Activated CD8-positive, alpha-beta memory T cell treated with anti-CD3 and anti-CD28 coated beads for 36 hours (primary cell): ENCODE measurements around the gene ZNF354B. TPM values are rescaled to one million over a fixed set of nuclear protein-coding genes. Genes with fewer than 3 reads are reported as not detected.
"Not testable (repeated sequence)": the region's sequence is repeated elsewhere in the genome, so short reads cannot be mapped to it uniquely, and the experiment has no call there.

Experiments
- CTCF ChIA-PET: fragments of 350-600 bp; sonication (Branson Sonifier 250); formaldehyde crosslinking; loops from one replicate; lab custom pipeline; 2021; ENCODE audit warnings: antibody characterized with exemption; lab: Charles Lee
- POLR2A ChIA-PET: fragments of 350-600 bp; sonication (Branson Sonifier 250); formaldehyde crosslinking; loops from one replicate; lab custom pipeline; 2021; ENCODE audit warnings: antibody characterized with exemption; lab: Charles Lee
- total RNA-seq, 2 experiments: library from RNA; stranded (reverse); gene quantifications; one replicate each; pipeline ENCODE4 v1.2.3, GENCODE V29; 2021

Gene ZNF354B
- total RNA-seq: 10 to 100 TPM in 1 of 2 experiments, 1 to 10 TPM in 1; 10.0 to 11.3 TPM

DNA sequence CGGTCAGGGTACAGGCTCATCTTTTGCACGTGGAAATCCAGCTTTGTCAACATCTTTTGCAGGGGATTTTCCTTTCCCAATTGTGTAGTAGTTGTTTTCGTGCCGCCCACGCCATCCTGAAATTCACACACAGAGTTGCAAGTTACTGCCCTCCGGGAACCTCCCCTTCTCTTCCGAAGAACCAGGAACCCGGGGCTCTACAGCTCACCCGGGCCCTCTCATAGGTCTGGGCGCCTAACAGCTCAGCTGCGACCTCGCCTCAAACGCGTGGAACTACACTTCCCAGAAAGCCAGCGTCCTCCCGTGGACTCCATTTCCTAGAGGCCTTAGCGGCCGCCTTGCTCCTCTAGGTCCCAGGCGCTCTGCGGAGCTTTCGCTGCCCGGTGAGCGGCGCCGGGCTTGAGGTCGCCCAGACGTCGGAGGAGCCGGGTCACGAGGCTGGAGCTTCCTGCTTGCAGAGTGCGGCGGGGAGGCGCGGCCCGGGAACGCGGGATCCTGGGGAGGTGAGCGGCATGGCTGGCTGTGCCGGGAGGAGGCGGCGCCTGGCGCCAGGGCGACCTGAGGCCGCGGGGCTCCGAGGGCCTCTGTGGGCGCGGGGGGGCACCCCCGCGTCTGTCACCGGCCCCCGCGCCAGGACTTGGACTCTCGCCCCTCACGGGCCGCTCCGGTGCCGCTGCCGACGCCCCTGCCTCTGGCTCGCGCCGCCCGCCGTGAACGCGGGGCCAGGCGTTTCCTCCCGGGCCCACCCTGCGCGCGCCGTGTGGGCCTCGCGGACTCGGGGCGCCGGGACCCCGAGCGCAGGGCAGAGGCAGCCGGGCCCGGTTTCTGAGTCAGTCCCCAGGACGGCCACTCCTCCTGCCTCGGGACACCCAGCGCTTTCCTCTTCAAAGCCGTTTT lies at the start of gene ZNF354B:
Gene ZNF354B (plus strand): TSS at position 329 of the 897 bp plus-strand sequence. CDS start 1,095 bp downstream, outside the sequence.
- CTCF ChIA-PET: interaction anchor here (0.6 kb wide), 1 partner anchor 14 kb away, joined by 3 read pairs; no protein-coding TSS in a partner anchor
- POLR2A ChIA-PET: interaction anchor here (0.7 to 1.0 kb wide), 5 partner anchors 129 to 234 kb away, joined by 3 to 6 read pairs (median 3); partner anchors contain the start of genes CLK4, ZNF354A and ZNF354C

DNA sequence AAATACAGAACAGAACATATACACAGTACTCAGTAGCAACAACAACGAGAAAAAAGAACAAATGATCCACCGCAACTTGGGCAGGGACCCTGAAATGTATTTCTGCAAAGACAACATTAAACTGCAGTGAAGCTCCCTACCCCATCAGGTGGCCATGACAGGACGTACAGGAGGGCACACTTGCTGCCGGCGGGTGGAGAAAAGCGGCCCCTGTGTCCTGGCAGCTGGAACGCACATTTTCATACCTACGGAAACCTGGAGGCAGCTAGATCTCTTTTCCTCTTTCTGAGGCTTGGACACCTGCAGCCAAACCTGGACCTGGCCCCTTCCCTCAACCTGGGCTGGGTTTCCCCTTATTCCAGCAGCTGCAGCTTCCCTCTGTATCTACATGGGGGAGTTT lies 42.2 kb upstream of the ZNF354B start:
- ChIA-PET POLR2A (no interaction called here), CTCF (no interaction called here)

DNA sequence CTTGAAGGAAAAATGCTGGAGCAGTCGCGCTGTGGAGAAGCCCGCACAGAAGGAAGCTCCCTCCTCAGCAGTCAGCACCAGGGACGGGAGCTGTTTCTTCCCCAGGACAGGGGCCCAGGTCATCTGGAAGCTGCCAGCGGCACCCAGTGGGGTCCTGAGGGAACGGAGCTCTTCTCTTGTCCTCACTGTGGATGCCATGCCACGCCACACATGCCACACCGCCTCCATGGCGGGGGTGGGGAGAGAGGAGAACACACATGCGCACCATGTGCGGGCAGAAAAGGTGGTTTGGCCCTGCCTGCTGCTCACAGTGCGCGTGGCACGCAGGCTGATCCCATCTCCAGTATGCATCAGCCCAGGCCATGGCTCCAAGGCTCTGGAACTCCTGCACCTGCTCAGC lies 41.7 kb upstream of the ZNF354B start:
- ChIA-PET CTCF (no interaction called here), POLR2A (no interaction called here)

DNA sequence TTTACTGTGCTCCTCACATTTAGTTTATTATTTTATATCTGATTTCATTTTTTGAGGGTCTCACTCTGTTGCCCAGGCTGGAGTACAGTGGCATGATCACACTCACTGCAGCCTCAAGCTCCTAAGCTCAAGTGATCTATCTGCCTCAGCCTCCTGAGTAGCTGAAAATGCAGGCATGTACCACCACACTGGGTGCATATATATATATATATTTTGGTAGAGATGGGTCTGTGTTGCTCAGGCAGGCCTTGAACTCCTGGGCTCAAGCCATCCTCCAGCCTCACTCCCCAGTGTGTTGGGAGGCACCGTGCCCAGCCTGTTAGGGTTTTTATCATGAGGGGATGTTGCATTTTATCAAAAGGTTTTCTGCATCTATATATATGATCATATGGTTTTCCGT lies 39.8 kb upstream of the ZNF354B start:
- ChIA-PET POLR2A (no interaction called here), CTCF (no interaction called here)

DNA sequence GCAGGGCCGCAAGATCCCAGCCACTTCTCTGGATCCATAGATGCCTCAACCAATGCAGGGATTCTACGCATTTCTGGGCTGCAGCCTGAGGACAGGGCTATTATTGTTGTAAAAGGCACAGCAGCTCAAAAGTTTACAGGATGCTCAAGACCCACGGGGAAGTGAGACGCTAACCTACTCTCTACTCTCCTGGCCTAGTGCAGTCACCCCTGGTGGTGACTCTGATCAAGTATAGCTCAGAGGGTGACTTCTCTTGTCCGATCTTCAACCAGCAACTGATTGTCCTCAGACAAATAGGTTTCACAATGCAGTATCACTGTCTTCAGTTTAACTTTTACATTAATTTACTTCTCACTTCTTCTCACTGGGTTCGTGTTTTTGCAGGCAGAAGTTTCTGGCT lies 34.3 kb upstream of the ZNF354B start:
- ChIA-PET CTCF (no interaction called here), POLR2A (no interaction called here)

DNA sequence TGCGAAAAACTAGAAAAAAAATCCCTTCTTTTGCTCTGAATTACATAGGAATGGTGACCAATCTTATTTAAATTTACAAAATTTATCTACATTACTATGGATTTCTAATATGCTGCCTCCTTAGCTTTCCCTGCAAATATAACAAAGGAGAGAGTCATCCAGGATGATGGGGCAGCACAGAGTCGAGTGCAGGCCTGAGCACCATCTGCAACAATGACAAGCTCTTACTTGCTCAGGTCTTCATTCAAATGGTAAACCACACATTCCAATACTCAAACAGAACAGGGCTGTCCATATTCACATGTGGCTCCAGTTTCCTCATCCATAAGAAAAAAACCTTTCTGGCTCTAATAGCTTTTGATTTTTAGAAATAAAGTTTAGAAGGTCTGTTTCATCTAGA lies 33.5 kb upstream of the ZNF354B start:
- ChIA-PET CTCF (interaction anchor here (0.6 kb wide), 1 partner anchor 1297 kb away, joined by 3 read pairs; no protein-coding TSS in a partner anchor), POLR2A (no interaction called here)

DNA sequence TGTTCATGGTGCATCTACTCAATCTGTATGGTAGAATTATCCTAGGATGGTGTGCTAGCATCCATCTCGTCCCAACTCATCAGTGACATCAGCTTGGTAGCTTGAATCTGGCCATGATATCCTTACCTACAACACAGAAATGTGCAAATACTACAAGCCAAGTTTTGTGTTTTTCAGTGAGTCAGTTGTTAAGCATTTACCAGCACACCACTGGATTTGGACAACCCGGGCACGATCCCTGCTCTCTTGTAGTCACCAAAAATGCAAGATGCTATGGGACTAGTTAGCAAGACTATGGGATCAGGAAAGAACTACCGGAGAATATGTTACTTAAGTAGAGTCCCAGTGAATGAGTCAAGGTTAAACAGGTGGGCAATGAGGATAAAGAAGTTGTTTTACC lies 32.1 kb upstream of the ZNF354B start:
- ChIA-PET CTCF (no interaction called here), POLR2A (no interaction called here)

DNA sequence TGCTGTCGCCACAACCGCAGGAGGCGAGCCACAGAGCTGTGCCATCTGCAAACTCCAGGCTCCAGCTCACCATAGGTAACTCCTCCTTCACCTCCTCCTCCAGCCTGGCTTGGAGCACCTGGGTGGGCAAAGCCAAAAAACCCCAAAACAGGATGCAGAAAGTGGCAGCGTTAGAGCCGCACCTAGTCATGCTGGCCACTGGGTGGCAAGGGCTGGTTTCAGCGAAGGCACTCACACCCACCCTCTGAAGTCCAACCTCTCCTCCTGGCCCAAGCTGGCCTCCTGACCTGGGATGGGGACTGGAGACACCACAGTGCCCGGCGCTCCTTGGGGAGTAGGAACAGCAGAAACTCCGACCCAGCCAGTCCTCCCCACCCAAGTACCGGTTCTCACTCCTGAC lies 28.7 kb upstream of the ZNF354B start:
- ChIA-PET POLR2A (no interaction called here), CTCF (no interaction called here)

DNA sequence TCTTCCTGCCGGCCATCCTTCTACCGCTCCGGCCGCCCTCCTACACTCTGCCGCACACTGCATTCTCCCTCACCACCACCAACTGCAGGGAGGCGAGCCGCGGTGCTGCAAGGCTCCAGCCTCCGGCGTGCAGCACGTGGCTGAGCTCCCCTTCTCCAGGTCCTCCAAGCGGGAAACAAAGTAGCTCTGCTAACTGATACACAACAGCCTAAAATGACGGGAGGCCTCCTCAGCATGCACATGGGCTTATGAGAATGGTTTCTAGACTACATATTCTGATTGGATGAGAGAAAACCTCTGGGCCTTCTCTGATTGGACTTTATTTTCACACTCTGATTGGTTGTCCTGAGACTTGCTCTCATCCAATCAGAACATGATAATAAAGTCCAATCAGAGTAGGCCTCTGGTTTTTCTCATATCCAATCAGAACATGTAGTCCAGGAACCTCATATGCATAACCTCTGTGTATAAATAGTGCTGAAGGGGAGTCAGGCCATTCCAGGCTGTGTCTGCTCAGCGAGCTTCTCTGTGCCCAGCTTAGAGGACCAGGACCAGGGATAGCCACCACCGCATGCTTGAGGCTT lies 27.0 kb upstream of the ZNF354B start:
- ChIA-PET CTCF (no interaction called here), POLR2A (no interaction called here)

DNA sequence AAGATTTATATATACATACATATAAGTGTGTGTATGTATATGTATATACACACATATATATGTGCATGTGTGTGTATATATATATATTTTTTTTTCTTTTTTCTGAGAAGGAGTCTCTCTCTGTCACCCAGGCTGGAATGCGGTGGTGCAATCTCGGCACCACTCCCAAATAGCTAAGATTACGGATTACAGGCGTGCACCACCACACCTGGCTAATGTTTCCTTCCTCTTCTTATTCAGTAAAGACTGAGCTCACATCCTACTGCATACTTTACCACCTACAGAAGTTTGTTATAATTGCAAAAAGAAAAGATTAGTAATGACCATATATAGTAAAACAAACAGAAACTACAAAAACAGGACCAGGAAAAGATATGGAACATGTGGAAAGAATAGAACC lies 23.1 kb upstream of the ZNF354B start:
- ChIA-PET CTCF (no interaction called here), POLR2A (no interaction called here)

DNA sequence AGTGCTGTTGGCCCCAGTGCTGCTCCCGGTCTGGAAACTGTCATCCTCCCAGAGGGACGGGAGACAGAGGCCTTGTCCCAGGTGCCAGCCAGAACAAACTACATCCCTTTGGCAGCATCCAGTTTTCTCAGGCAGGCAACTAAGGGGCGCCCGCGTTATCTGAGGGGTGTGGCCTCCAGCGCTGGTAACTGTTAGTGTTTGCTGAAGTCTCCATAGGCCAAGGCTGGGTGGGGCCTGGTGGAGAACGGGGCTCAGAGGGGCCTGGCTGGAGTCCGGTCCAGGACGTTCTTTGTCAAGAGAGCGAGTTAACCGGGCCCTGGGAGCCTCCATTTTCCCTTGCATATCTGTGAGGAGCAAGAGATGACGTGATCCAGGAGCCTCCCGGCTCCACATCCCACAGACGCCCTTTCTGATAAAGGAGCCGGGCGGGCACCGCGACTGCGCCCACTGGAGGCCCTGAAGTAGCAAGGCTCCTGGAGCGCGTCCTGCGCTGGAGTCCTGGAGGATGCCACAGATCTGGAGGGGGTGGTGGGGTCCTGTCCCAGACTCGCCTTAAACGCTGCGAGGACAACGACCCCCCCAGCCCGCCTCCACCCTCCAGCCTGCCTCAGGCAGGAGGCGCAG lies 20.9 kb upstream of the ZNF354B start:
- CTCF ChIA-PET, POLR2A ChIA-PET: not testable (repeated sequence)

DNA sequence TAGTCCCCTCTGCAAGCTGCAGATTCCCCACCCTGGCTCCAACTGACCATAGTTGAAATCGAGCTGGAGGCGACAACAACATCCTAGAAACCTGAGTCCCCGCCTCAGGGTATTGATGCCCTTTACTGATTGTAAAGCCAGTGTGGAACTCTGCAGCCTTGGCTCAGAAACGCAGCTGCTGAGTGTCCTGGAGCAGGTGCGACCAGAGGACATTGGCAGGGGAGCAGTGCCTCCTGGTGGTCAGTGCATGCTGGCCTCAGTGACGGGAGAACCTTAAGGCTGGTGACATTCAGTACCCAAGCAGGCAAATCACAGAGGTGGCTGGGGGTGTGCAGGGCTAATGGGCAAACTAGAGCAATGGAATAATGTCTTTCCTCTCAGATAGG lies 20.4 kb upstream of the ZNF354B start:
- POLR2A ChIA-PET: no interaction called here
- CTCF ChIA-PET: no interaction called here

DNA sequence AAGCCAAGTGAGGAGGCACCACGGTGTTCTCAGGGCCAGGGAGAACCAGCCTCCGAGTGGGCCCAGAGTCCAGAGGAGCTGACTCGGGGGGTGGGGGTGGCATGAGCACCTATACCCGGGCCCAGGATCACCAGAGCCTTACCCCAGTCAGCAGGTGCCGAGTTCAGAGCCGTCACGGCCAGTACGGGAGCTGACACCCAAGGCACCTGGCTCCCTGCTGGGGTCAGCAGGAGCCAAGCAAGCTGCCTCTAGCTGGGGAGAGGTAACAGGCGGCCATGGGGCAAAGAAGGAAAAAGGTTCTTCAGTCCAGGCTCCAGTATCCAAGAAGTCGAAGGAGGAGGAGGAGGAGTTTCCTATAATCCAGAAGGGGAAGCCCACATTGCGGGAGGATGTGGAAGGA lies 19.4 kb upstream of the ZNF354B start:
- POLR2A ChIA-PET, CTCF ChIA-PET: not testable (repeated sequence)

DNA sequence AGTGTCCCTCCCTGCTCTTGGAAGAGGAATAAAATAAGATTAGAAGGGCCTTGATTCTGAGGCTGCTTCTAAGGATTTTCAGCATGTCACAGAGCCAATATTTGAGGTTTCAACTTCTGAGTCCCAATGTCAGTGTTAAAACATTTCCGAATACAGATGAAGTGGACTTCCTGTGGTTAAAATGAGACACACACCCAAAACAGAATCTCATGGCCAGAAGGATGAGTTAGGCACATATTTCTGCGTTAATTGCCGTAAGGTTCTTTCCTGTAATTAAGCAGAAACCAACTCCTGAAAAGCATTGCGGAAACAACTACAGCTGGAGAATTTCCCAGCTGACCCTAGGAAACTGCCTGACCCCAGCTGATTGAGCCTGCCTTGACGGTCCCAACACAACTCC lies 10.4 kb upstream of the ZNF354B start:
- POLR2A ChIA-PET: no interaction called here
- CTCF ChIA-PET: no interaction called here

DNA sequence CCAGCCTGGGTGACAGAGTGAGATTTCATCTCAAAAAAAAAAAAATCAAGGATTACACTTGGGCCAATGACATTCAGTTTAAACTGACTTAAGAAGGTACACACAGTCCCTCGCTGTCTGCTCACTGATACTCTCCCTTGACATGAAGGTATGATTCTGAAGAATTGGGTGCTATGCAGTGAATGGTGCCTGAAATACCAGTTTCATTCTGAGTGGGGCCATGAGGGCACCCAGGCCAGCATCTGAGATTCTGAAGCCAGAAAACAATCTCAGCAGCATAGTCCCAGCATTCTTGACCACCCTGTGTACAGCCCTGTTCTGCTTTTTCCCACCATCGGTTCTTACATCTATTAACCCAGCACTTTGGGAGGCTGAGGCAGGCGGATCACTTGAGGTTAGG lies 7.8 kb upstream of the ZNF354B start:
- POLR2A ChIA-PET: no interaction called here
- CTCF ChIA-PET: no interaction called here

DNA sequence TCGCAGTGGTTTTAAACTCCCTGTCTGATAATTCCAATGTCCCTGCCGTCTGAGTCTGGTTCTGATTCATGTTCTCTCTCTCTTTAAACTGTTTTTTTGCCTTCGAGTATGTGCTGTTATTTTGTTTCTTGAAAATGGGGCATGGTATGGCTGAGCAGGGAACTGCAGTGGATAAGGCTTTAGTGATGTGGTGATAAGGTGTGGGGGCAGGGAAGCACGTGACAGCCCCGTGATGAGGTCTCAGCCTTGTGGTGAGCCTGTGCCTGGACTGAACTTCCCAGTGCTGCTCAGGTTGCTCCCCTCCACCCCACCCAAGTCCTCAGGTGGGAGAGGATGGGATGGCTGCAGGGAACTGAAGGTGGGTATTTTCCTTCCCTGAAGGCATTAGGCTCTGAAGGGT lies 5.5 kb upstream of the ZNF354B start:
- POLR2A ChIA-PET: no interaction called here
- CTCF ChIA-PET: no interaction called here

DNA sequence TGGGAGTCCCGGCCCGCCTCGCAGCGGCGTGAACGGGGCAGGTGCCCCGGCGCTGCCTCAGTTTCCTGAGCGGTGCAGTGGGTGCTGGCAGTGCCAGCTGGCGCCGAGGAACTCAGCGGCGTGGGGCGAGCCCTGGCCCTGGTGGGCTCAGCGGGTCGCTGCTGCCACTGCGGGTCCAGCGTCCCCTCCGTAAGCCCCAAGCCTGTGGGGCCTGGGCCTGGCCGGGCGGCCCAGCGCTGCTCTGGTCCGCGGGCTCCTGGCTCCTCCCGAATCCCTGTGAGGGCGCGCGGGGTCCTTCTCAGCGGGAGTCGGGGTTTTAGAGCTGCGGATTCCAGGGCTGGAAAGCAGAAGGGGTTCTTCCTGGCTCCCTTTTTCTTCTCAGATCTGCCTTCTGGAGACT lies 862 bp downstream of the ZNF354B start:
- POLR2A ChIA-PET, CTCF ChIA-PET: not testable (repeated sequence)

DNA sequence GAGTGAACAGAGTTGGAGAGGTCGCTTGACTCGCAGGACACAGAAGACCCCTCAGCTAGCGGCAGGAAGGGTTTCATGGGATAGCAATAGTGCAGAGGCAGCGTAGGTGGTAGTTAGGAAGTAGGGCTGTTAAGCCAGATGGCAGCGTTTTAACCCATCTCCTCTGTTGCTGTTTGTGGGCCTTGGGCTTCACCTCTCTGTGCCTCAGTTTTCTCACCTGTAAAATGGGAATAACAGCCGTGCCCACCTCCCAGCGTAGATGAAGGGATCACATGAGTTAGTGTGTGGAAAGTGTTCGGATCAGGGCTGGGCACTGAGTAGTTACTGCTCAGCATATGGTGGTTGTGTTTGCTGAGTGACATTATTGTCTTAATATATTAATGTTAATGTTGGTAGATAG lies 1.9 kb downstream of the ZNF354B start:
- ChIA-PET POLR2A (no interaction called here), CTCF (no interaction called here)

DNA sequence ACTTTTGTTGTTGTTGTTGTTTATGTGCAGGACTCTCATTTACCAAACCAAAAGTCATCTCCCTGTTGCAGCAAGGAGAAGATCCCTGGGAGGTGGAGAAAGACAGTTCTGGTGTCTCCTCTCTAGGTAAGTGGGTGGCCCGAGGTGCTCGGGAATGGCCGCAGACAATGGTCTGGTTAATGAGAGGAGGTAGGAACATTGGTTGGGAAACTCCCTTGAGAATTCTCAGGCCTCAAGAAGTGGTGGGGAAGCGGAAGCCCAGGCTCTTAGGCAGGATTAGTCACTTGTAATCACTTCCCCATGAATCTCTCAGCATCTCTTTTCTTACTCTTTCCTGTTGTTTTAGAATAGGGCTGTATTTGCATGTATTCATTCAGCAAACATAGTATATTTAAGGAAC lies 7.2 kb downstream of the ZNF354B start:
- ChIA-PET POLR2A (no interaction called here), CTCF (no interaction called here)

DNA sequence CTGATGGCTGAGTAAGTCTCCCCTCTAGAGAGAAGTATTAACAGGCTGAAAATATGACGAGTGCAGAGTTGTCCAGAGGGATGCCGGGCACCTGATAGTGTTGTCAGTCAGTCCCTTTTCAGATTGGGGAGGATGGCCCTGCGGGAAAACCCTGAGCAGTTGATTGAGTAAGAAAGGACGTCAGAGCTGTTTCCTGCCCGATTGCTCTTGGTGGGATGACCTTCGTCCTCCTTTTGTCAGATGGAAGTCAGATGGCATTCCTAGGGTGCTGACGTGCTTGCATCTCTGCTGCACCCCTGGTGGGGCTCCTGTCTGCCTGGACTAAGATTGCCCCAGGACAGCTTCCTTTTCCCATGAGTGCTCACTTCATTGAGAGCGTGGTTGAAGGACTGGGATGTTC lies 9.8 kb downstream of the ZNF354B start:
- CTCF ChIA-PET: no interaction called here
- POLR2A ChIA-PET: no interaction called here

DNA sequence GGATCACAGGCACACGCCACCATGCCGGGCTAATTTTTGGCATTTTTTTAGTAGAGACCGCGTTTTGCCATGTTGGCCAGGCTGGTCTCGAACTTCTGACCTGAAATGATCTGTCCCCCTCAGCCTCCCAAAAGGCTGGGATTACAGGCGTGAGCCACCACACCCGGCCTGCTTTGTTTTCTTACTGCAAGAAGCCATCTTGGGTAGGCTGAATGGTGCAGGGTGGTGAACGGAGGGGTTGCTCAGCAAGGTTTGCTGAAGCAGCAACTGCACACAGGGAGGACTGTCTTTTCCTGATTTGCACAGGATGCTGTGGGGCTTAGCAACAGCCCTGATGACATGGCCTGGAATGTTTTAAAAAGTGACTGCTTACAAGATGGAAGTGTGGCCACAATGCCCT lies 10.7 kb downstream of the ZNF354B start:
- POLR2A ChIA-PET: no interaction called here
- CTCF ChIA-PET: no interaction called here
